K562 (cell line): ENCODE data around the gene SLC35G6. TPM values are rescaled to one million over a fixed set of nuclear protein-coding genes. Genes with fewer than 3 reads are reported as not detected.

Experiments
- E2F6 ChIP-seq, 2 experiments: IDR thresholded peaks; 2 replicates each; pipeline ENCODE4 v1.6.1; 2011; ENCODE audit warnings: borderline replicate concordance in 1 of 2, control low read depth in 1 of 2, low read depth in 1 of 2, low read length in 1 of 2, mild to moderate bottlenecking in 1 of 2, mixed read lengths in 1 of 2, moderate library complexity in 1 of 2; ENCODE audit not compliant: insufficient read depth in 1 of 2, insufficient read length in 1 of 2, poor library complexity in 1 of 2, severe bottlenecking in 1 of 2; ENCODE audit errors: extremely low read depth in 1 of 2
- EWSR1 ChIP-seq: fragments of 450-650 bp; IDR thresholded peaks from 2 replicates; pipeline ENCODE4 v1.6.1; 2018; ENCODE audit warnings: borderline replicate concordance, mild to moderate bottlenecking, low read depth, moderate library complexity; ENCODE audit not compliant: partially characterized antibody
- FUS ChIP-seq: fragments of 200-400 bp; formaldehyde crosslinking; optimal IDR thresholded peaks from 2 replicates; pipeline ENCODE3; 2017; ENCODE audit warnings: low read depth, low read length
- GABPB1 ChIP-seq: sonication (generic); formaldehyde crosslinking; IDR thresholded peaks from 2 replicates; pipeline ENCODE4 v1.8.0; 2022; ENCODE audit warnings: mild to moderate bottlenecking, missing genetic modification reagents
- HNRNPLL ChIP-seq: fragments of 200-400 bp; formaldehyde crosslinking; IDR thresholded peaks from 2 replicates; pipeline ENCODE4 v1.6.1; 2017; ENCODE audit warnings: low read length, low read depth, mild to moderate bottlenecking; ENCODE audit not compliant: poor library complexity, severe bottlenecking
- IFI16 ChIP-seq: fragments of 250-450 bp; sonication (Bioruptor Pico); IDR thresholded peaks from 2 replicates; pipeline ENCODE4 v2.1.2; 2022; ENCODE audit warnings: mild to moderate bottlenecking, inconsistent platforms
- KAT8 ChIP-seq: fragments of 450-650 bp; IDR thresholded peaks from 2 replicates; pipeline ENCODE4 v1.6.1; 2016; ENCODE audit warnings: low read depth, mild to moderate bottlenecking
- MCM5 ChIP-seq: fragments of 450-650 bp; IDR thresholded peaks from 2 replicates; pipeline ENCODE4 v1.6.1; 2016; ENCODE audit warnings: low read depth
- POLR3A ChIP-seq: IDR thresholded peaks from 2 replicates; pipeline ENCODE4 v1.6.1; 2011; ENCODE audit warnings: borderline replicate concordance, mild to moderate bottlenecking, moderate library complexity; ENCODE audit not compliant: insufficient read length, insufficient read depth; ENCODE audit errors: extremely low read depth
- RBM15 ChIP-seq: fragments of 200-400 bp; formaldehyde crosslinking; IDR thresholded peaks from 2 replicates; pipeline ENCODE4 v1.6.1; 2018; ENCODE audit warnings: mild to moderate bottlenecking, low read length, moderate library complexity; ENCODE audit not compliant: insufficient read depth
- RBM34 ChIP-seq: fragments of 200-400 bp; formaldehyde crosslinking; IDR thresholded peaks from 2 replicates; pipeline ENCODE4 v1.6.1; 2018; ENCODE audit warnings: low read length, borderline replicate concordance; ENCODE audit not compliant: insufficient read depth
- RBM39 ChIP-seq: fragments of 200-400 bp; formaldehyde crosslinking; optimal IDR thresholded peaks from 2 replicates; pipeline ENCODE3; 2018; ENCODE audit warnings: low read depth, low read length
- SAP30 ChIP-seq: fragments of 200-600 bp; sonication (generic); IDR thresholded peaks from 2 replicates; pipeline ENCODE4 v1.6.1; 2012; ENCODE audit warnings: borderline replicate concordance, low read depth, mild to moderate bottlenecking, moderate library complexity, low read length, control low read depth, inconsistent platforms; ENCODE audit not compliant: insufficient read depth, poor library complexity, severe bottlenecking
- SRSF9 ChIP-seq: fragments of 200-400 bp; formaldehyde crosslinking; IDR thresholded peaks from 2 replicates; pipeline ENCODE4 v1.6.1; 2017; ENCODE audit warnings: low read depth, low read length, borderline replicate concordance
- USF1 ChIP-seq: sonication (generic); formaldehyde crosslinking; IDR thresholded peaks from 2 replicates; pipeline ENCODE4 v1.9.0; 2022; ENCODE audit warnings: mild to moderate bottlenecking, missing genetic modification reagents
- WHSC1 ChIP-seq: IDR thresholded peaks from one replicate; pipeline ENCODE4 v1.6.1; 2012; ENCODE audit warnings: low read length, control low read depth, inconsistent platforms
- ZBTB7A ChIP-seq: IDR thresholded peaks from 2 replicates; pipeline ENCODE4 v1.6.1; 2011; ENCODE audit warnings: low read depth, mild to moderate bottlenecking, low read length, moderate library complexity, borderline replicate concordance; ENCODE audit not compliant: control insufficient read depth
- ZNF263 ChIP-seq: sonication (generic); formaldehyde crosslinking; IDR thresholded peaks from 2 replicates; pipeline ENCODE4 v1.8.0; 2022; ENCODE audit warnings: mild to moderate bottlenecking, missing genetic modification reagents, borderline replicate concordance
- ZNF609 ChIP-seq: sonication (generic); formaldehyde crosslinking; IDR thresholded peaks from 2 replicates; pipeline ENCODE4 v1.8.1; 2023; ENCODE audit warnings: missing genetic modification reagents, mild to moderate bottlenecking, borderline replicate concordance
- polyA plus RNA-seq, 8 experiments: library from polyadenylated mRNA; depleted of rRNA in 4 of 8; stranded (reverse) in 5 of 8; unstranded in 3 of 8; fragments of >200 nt; fragmentation: Nextera tagmentation in 2 of 8; fragmentation: Illumina TruSeq in 1 of 8; extraction: Ambion mirVana in 2 of 8; extraction: Trizol in 1 of 8; gene quantifications; 2 replicates each; pipeline versions ENCODE4 v1.2.1 to v1.2.3, GENCODE V29; 2011 to 2014; ENCODE audit warnings: inconsistent platforms in 1 of 8, missing spikeins in 1 of 8
- total RNA-seq, 7 experiments: library from RNA; depleted of rRNA in 6 of 7; stranded (reverse); fragments of >200 nt in 6 of 7; fragmentation: Illumina TruSeq in 2 of 7; extraction: Trizol in 2 of 7; gene quantifications; 2 replicates each; pipeline versions ENCODE4 v1.2.1 to v1.2.3, GENCODE V29; 2011 to 2021; ENCODE audit warnings: low replicate concordance in 1 of 7

The SLC35G6 gene
- total and polyA plus RNA-seq, 9 of the 15 experiments (the other 6 are each of a cell fraction or from before 2014, with no cell fraction given), result not detected

DNA sequence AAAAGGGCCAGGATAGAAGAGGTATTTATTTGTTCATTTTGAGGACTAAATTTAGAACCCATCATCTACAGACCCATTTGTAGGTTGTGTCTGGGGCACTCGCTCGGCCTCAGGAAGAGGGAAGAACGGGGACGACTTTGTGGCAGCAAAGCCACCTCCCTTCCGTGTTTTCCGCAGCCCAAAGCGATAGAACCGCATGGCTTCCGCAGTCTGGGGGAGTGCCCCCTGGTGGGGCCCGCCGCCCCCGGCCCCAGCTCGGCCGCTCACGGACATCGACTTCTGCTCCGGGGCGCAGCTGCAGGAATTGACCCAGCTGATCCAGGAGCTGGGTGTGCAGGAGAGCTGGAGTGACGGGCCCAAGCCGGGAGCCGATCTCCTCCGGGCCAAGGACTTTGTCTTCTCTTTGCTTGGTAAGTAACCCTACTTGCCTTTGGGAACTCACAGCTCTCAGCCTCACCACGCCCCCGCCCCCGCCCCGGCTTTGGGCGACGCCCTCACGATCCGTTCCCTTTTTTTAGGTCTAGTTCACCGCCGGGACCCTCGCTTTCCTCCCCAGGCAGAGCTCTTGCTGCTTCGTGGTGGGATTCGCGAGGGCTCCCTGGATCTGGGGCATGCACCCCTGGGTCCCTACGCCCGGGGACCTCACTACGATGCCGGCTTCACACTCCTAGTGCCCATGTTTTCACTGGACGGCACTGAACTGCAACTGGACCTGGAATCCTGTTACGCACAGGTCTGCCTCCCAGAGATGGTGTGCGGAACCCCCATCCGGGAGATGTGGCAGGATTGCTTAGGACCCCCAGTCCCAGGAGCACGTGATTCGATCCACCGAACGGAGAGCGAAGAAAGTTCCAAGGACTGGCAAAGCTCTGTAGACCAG lies 45.3 kb upstream of the SLC35G6 start (continued):
- no peak for TF ChIP-seq EWSR1
- peak; percentile 89 for TF ChIP-seq ZBTB7A
- peak; percentile 57 for TF ChIP-seq SAP30
- TF ChIP-seq RBM15, result no peak
- no peak for TF ChIP-seq WHSC1
- TF ChIP-seq FUS, result no peak
- no peak for TF ChIP-seq POLR3A
- TF ChIP-seq HNRNPLL, result peak; percentile 95
- no peak for TF ChIP-seq RBM39
- no peak for TF ChIP-seq ZNF263 (CRISPR knock-in tag)
- no peak for TF ChIP-seq USF1 (CRISPR knock-in tag)
- TF ChIP-seq GABPB1 (CRISPR knock-in tag), result no peak
- TF ChIP-seq E2F6 (IDR thresholded peaks at IDR 0.05; ENCODE audit: borderline replicate concordance in 1 of 2, extremely low read depth in 1 of 2, insufficient read depth in 1 of 2, insufficient read length in 1 of 2, low read depth in 1 of 2, low read length in 1 of 2, poor library complexity in 1 of 2, severe bottlenecking in 1 of 2), result peak; percentile 31 to 57
- no peak for TF ChIP-seq MCM5
- no peak for TF ChIP-seq SRSF9
- TF ChIP-seq IFI16 (CRISPR knock-in tag), result no peak
- TF ChIP-seq RBM34, result no peak
- TF ChIP-seq KAT8, result no peak
- TF ChIP-seq ZNF609 (CRISPR knock-in tag), result no peak
